Activated T-cell treated with anti-CD3 and anti-CD28 coated beads, Interleukin-2, amount 50 U/mL, for 48 hours (primary cell): ENCODE results near the gene TRNP1.
A peak's percentile ranks its signal among the peaks of the same experiment; 100 is the strongest.
"Not testable (repeated sequence)": the region's sequence is repeated elsewhere in the genome, so short reads cannot be mapped to it uniquely, and the experiment has no call there.

Experiments used
- DNase-seq, 2 experiments: peaks; one replicate each; pipeline ENCODE4 v3.0.0-alpha.2; 2020

TRNP1 gene

DNA sequence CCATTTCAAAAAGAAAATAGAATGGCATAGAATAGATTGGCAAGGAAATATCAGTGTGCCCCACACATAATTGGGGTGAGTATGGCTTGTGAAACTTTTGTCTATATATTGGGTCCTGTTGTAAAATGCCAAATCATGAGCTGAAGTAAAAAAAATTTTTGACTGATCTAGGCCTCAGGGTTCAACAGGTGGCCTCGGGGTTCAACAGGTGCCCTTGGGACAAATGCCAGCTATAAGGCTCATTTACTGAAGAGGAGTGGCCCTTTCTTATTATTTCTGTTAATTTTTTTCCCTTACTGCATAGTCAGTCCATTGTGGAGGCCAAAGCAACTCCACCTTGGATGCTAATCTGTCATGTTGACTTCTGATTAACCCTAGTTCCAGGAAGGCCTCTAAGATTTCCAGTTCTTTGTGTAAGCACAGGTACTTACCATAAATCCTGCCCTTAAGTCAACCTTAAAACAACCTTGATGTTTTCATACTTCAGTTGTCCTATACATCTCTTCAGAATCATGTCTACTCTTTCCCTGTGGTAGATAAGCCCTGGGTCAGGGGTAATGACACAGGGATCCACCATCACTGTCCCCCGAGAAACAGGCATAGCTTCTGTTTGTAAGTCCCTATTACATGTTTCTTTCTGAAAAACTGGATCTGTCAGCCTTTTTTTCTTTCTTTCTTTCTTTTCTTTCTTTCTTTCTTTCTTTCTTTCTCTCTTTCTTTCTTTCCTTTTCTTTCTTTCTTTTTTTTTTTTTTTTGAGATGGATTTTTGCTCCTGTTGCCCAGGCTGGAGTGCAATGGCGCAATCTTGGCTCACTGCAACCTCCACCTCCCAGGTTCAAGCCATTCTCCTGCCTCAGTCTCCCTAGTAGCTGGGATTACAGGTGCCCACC, 16.6 kb upstream of the TRNP1 start:
- no peak for DNase-seq

DNA sequence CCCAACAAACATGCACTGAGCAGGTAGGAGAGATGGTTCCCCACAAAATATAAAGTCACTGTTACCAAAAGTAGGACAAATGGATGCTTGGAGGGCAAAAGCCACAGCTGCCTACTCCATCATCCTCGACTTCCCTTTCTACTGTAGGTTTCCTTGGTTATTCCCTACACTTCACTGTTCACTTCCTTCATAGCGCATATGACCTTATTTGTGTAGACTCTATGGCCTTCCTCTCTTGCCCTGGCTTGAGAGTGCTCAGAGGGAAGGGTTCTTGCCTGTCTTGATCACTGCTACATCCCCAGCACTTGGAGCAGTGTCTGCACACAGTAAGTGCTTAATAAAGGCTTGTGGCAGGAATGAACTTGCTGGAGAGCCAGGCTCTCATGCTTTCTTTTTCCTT, 14.6 kb upstream of the TRNP1 start:
- no peak for DNase-seq

DNA sequence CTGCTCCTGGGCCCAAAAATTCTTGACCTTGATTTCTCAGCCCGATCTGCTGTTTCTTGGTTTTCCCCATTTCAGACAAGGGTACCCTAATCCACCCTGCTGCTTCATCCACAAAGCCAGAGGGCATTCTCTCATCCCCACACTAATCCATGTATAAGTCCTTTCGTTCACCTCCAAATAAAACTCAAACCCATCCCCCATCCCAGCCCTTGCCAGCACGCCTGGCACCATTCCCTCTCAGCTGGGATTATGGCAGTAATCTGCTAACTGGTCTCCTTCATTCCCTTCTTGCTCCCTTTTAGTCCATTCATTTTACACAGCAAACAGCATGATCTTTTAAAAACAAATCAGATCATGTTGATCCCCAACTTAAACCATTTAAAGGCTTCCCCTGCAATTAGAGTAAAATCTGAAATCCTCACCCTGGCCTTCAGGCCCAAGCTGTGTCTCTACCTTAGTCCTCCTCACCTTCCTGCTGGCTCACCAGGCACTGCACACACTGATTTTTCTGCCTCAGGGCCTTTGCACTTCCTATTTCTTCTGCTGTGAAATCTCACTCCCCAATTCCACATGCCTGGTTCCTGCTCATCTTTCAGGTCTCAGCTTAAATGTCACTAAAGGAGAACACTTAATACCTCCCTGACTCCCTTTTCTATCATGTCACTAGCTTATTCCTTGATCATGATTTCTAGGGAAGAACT, 12.2 kb upstream of the TRNP1 start:
- no peak for DNase-seq

DNA sequence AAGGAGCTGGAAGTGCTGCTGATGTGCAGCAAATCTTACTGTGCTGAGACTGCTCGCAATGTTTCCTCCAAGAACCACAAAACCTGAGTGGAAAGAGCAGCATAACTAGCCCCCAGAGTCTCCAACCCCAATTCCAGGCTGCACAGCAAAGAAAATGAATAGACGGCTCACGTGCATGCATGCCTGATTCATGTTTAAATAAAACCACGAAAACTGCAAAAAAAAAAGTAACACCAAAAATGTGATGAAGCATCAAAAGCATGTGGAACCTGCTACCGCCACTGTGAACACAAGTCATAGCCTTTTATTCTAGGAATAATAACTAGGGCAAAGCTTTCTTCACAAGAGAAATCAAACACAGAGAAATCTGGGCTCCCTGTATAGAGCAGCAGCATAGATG, 9.6 kb upstream of the TRNP1 start:
- DNase-seq, result no peak

DNA sequence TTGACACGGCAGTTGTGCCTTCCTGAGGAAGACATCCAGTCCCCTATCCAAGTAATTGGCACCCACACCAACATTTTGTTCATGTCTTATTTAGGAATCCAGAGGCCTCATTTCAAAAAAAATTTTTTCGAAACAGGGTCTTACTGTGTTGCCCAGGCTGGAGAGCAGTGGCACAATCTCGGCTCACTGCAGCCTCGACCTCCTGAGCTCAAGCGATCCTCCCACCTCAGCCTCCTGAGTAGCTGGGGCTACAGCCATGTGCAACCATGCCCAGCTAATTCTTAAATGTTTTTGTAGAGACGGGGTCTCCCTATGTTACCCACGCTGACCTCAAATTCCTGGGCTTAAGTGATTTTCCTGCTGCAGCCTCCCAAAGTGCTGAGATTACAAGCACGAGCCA, 9.2 kb upstream of the TRNP1 start:
- no peak for DNase-seq

DNA sequence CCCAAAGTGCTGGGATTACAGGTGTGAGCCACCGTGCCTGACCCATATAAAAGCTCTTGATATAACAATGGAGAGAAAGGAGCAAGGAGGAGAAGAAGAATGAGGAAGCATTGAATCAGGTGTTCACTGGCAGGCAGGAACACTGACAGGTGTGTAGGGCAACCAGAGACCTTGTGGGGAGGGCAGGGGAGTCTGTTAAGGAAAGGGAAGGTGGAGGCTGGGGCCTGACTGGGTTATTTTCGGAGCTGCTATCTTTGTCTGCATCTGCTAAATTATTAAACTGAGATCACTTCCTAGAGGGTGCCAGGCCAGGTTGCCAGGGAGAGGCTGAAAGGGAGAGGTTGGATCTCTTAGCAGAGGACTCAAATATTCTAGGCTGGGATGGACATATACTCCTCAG, 6.8 kb upstream of the TRNP1 start:
- no peak for DNase-seq

DNA sequence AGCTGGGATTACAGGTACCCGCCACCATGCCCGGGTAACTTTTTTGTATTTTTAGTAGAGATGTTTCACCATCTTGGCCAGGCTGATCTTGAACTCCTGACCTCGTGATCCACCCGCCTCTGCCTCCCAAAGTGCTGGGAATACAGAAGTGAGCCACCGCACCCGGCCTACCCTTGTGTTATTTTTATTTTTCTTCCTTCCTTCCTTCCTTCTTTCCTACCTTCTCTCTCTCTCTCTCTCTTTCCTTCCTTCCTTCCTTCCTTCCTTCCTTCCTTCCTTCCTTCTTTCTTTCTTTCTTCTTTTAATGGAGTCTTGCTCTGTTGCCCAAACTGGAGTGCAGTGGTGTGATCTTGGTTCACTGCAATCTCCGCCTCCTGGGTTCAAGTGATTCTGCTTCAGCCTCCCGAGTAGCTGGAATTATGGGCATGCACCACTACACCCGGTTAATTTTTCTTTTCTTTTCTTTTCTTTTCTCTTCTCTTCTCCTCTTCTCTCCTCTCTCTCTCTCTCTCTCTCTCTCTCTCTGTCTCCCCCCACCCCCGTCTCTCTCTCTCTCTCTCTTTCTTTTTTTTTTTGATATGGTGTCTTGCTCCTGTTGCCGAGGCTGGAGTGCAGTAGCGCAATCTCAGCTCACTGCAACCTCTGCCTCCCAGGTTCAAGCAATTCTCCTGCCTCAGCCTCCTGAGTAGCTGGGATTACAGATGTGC, 3.9 kb upstream of the TRNP1 start:
- DNase-seq, result not testable (repeated sequence)

DNA sequence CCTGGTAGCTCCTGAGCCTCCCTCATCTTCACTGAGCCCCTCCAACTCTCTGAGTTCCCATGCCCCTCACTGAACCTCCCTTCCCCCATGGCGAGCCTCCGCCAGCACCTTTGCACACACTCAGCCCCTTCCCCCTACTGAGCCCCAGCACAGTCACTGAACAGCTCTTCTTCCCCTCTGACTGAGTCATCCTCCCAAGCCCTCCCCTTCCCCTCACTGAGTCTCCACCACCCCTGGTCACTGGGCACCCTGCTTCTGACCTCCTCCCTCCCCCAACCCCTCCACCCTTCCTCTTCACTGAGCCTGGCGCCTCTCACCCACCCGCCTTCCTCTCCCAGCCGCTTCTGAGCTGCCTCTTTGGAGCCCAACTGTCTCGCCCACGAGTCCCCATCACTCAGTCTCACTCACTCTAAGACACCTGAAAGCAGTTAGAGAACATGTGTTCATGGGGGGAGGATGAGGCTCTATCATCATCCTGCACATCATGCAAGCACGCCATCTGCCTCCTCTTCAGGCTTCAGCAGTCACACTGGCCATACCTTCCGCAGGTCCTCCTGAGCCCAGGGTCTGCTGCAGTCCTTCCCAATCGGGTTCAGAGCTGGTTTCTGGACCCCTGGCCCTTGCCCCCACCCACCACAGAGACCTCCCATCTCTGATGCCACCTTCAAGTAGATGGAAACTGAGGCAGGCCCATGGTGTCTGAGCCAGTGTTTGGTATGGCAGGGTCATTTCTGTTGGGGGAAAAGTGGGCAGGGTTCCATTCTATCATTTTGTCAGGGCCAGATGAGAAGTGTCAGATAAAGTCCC, 2.0 kb upstream of the TRNP1 start:
- peak; percentile 43 to 54 for DNase-seq

DNA sequence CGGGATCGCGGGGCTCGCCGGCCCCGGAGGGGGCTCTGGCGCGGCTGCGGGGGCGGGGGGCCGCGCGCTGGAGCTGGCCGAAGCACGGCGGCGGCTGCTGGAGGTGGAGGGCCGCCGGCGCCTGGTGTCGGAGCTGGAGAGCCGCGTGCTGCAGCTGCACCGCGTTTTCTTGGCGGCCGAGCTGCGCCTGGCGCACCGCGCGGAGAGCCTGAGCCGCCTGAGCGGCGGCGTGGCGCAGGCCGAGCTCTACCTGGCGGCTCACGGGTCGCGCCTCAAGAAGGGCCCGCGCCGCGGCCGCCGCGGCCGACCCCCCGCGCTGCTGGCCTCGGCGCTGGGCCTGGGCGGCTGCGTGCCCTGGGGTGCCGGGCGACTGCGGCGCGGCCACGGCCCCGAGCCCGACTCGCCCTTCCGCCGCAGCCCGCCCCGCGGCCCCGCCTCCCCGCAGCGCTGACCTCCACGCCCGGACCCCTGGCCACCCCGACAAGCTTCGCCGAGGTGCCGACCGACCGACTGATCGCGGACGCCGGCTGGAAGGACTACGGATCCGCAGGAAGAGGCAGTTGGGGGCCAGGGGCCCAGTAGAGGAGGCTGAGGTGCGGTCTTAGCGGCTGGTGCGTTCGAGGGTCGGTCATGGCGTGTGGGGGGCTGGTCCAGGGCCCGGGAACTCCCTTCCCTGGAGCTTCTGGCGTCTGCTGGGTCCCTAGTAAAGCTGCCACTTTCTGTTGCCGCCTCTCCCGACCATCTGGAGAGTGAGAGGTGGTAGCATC, 711 bp downstream of the TRNP1 start:
- peak; percentile 35 to 60 for DNase-seq

DNA sequence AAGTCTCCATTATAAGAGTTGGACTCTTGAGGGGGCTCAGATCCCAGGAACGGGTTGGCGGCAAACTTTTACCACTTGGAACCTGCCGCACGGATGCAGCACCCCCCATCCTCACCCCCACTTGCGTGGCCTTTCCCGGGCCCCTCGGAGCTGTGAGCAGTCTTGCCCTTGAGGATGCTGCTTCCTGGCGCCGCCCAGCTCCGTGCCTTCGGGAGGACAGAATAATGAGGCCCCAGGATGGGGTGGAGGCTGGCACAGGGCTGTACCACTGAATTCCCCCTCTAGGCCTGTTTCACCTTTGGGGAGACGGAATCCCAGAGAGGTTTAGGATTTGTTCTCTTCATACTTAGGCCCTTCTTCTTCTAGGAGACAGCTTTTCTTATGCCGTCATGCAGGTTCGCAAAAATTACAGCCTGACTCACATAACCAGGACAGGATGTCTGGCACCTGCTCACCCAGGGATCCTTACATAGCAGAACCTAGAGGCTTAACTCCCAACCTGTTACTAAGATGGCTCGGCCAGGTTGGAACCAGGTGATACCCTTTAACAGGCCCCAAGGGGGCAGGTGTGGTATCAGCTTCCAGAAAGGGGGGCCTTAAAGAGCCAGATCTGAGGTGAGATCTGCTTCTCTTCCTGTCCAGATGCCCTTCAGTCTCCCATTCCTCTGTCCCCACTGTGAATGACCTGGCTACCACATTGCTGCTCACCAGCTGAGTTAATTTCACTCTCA, 1.5 kb downstream of the TRNP1 start:
- DNase-seq, result no peak

DNA sequence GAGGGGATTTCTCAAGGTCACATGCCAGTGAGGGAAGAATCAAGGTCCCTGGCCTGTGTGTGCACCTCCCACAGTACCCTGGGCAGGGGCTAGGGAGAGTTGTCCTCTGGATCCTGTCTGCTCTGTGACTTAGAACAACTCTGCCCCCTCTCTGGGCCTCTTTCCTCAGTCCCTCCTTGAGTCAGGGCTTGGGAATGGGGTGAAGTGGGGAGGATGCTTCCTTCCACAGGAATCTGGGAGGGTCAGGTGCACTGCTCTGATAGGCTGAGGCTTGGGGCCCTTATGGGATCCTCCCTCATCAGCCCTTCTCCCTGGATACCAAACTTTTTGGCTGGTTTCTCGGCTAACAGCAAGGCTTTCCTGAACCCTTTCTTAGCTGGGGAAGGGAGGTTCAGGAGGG, 2.5 kb downstream of the TRNP1 start:
- DNase-seq, result no peak

DNA sequence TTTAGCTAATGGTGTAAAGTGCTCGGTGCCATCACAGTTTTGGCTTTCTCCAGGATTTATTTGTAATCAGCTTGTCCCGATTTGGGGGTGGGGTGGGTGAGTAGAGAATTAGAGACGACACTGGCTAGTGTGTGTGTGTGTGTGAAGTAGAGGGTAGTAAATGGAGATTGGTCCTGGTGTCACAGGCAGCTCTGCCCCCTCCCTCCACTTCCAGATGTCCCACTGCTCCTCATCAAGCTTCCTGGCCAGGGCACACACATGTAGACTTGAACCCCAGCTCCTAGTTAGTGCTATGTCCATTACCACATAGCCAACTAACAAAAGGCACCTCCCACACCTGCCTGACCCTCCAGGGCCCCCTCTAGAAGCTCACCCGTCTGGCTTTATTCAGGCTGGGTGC, 3.2 kb downstream of the TRNP1 start:
- DNase-seq, result no peak

DNA sequence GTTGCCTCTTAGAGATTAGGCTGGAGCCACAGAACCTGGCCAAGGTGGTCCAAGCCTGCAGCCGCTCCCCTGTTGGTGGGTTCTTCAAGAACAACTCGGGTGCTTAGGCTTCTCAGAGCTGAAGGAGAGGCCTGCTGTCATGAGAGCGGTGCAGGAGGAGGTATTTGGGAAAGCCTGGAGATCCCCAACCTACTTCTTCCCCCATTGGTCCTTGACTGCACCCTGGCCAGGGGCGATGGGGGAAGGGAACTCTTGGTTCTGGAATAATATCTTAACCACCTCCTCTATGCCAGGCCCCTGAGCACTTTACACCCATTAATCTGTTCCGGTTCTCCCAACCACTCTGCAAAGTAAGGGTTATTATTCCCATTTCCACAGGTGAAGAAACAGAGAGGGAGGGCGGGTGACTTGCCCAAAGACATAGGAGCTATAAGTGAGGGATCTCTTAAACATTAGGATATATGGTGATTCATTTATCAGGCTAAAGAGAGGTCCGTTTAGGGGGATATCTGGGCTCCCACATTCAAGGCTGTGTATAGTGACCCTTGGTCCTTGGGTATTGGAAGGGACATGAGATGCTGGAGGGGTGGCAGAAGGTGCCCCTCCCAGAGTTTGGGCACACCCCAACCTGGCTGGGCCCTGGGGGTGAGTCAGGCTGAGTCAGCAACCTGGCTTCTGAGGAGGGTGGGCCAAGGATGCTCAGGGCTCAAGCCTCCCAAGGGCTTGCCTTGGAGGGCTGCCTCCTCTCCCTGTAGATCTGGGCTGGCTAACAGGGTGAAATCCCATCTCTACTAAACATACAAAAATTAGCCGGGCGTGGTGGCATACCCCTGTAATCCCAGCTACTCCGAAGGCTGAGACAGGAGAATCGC, 5.2 kb downstream of the TRNP1 start:
- DNase-seq, result no peak

DNA sequence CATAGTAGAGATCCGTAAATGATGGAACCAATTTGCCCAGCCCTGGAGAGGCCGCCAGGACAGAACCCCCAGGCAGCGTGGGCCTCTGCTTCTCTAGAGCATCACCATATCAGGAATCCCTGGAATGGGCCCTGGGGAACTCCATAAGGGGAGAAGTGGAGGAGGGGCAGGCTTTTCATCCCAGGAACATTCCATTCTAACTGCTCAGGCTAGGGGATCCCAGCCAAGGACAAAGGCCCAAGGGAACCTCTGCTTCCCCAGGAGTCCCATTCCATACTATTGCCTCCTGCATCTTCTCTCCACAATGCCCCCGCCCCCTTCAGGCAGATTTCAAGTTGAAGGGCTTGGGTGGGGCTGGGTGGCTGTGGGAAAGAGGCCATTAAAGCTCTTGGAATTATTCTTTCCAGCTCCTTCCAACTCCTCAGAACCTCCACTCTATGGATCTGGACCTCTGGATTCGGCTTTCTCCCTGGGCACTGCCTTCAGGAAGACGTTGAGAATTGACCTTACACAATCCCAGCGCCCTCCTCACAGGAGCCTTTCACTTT, 6.0 kb downstream of the TRNP1 start:
- DNase-seq, result no peak

DNA sequence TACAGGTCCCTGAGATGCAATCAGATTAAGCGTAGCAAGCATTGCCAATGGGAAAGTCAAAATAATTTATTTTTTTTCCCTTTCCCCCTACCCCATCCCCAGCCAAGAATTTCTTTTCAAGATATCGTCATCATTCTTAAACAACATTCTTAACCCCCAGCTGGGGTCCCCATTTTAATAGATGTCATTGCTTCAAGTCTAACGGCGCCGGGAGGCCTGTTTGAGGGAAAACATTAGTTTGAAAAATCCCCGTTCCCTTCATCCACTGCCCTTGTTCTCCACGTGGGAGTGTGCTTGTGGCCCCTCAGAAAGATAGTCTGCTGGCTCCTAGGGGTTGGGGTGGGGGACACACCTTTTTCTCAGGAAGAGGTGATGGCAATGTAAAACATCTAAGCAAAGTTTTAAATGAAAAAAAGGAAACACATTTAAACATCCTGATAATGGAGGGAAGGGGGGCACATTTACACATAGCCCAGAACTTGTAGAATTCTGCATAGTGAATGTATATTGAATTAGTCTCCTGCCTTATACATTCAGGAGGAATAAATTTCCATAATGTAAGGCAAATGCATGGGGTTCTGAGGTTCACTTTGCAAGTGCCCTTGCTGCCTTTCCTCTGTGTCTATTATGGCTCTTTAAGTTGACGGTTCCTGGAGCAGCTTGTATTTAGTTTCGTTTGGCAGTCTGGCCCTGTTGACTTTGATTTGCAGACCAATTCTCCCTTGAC, 6.8 kb downstream of the TRNP1 start:
- DNase-seq, result no peak

DNA sequence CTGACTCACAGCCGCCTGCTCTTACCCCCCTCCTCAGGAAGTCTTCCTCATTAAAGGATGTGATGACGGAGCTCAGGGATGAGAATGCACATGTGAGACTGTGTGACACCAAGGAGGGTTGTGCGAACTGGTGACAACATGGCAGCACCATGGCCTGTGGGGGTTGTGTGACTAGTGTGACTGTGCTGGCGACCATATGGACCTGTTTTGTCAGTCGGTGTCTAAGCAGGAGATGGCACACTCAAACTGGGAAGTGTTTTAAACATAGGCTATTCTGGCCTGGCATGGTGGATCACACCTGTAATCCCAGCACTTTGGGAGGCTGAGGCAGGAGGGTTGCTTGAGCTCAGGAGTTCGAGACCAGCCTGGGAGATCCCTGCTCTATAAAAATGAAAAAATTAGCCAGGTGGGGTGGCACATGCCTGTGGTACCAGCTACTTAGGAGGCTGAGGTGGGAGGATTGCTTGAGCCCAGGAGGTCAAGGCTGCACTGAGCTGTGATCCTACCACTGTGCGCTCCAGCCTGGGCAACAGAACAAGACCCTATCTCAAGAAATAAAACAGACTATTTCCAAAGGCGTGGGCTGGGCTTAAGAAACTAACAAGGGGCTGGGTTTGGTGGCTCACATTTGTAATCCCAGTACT, 7.4 kb downstream of the TRNP1 start:
- DNase-seq, result no peak

DNA sequence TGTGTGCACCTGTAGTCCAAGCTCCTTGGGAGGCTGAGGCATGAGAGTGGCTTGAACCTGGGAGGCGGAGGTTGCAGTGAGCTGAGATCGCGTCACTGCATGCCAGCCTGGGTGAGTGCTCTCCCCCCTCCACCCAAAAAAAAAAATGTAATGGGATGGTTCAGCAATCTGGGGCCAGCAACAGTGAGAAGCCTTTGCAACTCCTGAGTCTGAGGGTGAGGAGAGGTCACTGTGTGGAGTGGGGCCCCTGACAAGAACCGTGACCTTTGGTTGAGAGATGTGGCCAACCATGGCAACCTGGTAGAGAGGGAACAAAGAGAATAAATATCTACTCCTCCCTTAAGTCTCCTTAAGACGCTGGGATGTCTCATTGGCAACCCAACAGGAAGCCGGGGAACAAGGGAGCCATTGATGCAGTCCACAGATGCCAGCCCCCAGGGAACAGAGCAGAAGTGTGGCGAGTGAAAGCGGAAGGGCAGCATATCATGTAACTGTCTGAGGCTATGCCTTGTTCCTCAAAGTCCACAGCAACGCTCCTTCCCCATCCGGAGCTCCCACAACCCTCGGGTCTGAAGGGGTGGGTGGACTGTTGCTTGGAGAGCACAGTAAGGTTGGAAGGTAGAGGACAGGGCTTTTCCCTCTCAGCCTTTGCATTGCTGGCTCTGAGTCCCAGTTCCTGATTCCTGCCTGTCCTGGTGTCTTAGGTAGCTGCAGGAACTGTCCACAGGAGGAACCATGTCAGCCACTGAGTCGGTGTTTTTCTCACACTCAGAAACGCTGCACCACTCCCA, 8.3 kb downstream of the TRNP1 start:
- DNase-seq, result no peak
